B cell (primary cell): ENCODE results near the gene ENDOU. TPM values are rescaled to one million over a fixed set of nuclear protein-coding genes. Genes with fewer than 3 reads are reported as not detected.

ENCODE experiments used
- ATAC-seq: fragments of 200-7000 bp; cut with Tn5 transposase; one replicate; pipeline ENCODE4 v1.10.0; 2021; ENCODE audit warnings: low read depth, mild to moderate bottlenecking, moderate number of reproducible peaks, moderate library complexity
- CTCF ChIA-PET: fragments of 350-600 bp; sonication (Branson Sonifier 250); formaldehyde crosslinking; loops from one replicate; lab custom pipeline; 2021; ENCODE audit warnings: antibody characterized with exemption, inconsistent platforms; lab: Charles Lee
- POLR2A ChIA-PET: fragments of 350-600 bp; sonication (Branson Sonifier 250); formaldehyde crosslinking; loops from one replicate; lab custom pipeline; 2021; ENCODE audit warnings: antibody characterized with exemption; lab: Charles Lee
- DNase-seq: peaks from one replicate; pipeline ENCODE4 v3.0.0; 2013
- H2AFZ ChIP-seq: 2 replicates; pipeline ENCODE4 v1.6.1; 2012; ENCODE audit warnings: mild to moderate bottlenecking, low read depth, low read length; ENCODE audit not compliant: insufficient read depth, poor library complexity, severe bottlenecking
- H3K27ac ChIP-seq, 2 donors: 1 replicate in 1 of 2; 2 replicates in 1 of 2; pipeline ENCODE4 v1.5.1; 2012 to 2013; ENCODE audit warnings: low read length in 2 of 2, mild to moderate bottlenecking in 2 of 2, moderate library complexity in 1 of 2
- H3K27me3 ChIP-seq, 4 experiments: fragments of 200-600 bp in 1 of 4; sonication (generic) in 1 of 4; replicated peaks in 1 of 4; 1 replicate in 2 of 4; 2 replicates in 2 of 4; pipeline versions ENCODE4 v1.6.1 to v1.7.0; 2013 to 2016; ENCODE audit warnings: low read length in 3 of 4, mild to moderate bottlenecking in 2 of 4, mixed read lengths in 1 of 4, moderate library complexity in 1 of 4; ENCODE audit not compliant: insufficient read depth in 4 of 4, control insufficient read depth in 3 of 4; ENCODE audit errors: control extremely low read depth in 1 of 4
- H3K36me3 ChIP-seq, 2 experiments: replicated peaks in 1 of 2; 1 replicate in 1 of 2; 2 replicates in 1 of 2; pipeline versions ENCODE4 v1.6.1 to v1.7.1; 2013; ENCODE audit warnings: low read length in 1 of 2; ENCODE audit not compliant: insufficient read depth in 2 of 2, control insufficient read depth in 1 of 2; ENCODE audit errors: control extremely low read depth in 1 of 2, extremely low read depth in 1 of 2
- H3K4me1 ChIP-seq, 2 donors: fragments of 200-600 bp in 1 of 2; sonication (generic) in 1 of 2; 1 replicate in 1 of 2; 2 replicates in 1 of 2; pipeline versions ENCODE4 v1.5.1 to v1.6.1; 2013 to 2017; ENCODE audit warnings: low read length in 2 of 2; ENCODE audit not compliant: control insufficient read depth in 2 of 2, insufficient read depth in 2 of 2
- H3K4me2 ChIP-seq: replicated peaks from 2 replicates; pipeline ENCODE3; 2012; ENCODE audit warnings: mild to moderate bottlenecking, low read depth, low read length; ENCODE audit not compliant: poor library complexity, severe bottlenecking
- H3K4me3 ChIP-seq, 5 experiments: fragments of 200-600 bp in 1 of 5; sonication (generic) in 1 of 5; 1 replicate in 3 of 5; 2 replicates in 2 of 5; pipeline versions ENCODE4 v1.5.1 to v1.7.0; 2011 to 2016; ENCODE audit warnings: low read length in 4 of 5, mild to moderate bottlenecking in 4 of 5, low read depth in 2 of 5, control low read depth in 1 of 5, moderate library complexity in 1 of 5; ENCODE audit not compliant: insufficient read depth in 1 of 5; ENCODE audit errors: control extremely low read depth in 1 of 5, extremely low read depth in 1 of 5
- H3K79me2 ChIP-seq: fragments of 200-600 bp; sonication (generic); one replicate; pipeline ENCODE4 v1.6.0; 2016; ENCODE audit warnings: low read length; ENCODE audit not compliant: control insufficient read depth, insufficient read depth
- H3K9ac ChIP-seq: fragments of 200-600 bp; sonication (generic); 2 replicates; pipeline ENCODE4 v1.6.1; 2017; ENCODE audit warnings: mild to moderate bottlenecking, low read length, moderate library complexity
- H3K9me3 ChIP-seq, 3 donors: one replicate each; pipeline versions ENCODE4 v1.6.1 to v1.7.1; 2013; ENCODE audit warnings: low read length in 2 of 3; ENCODE audit not compliant: control insufficient read depth in 2 of 3, insufficient read depth in 1 of 3; ENCODE audit errors: control extremely low read depth in 1 of 3
- H4K20me1 ChIP-seq: 2 replicates; pipeline ENCODE4 v1.6.0; 2012; ENCODE audit warnings: mild to moderate bottlenecking, low read length; ENCODE audit not compliant: insufficient read depth, control insufficient read depth, poor library complexity, severe bottlenecking
- H3K27ac Mint-ChIP-seq: one replicate; pipeline ENCODE4 v1.8.0; 2021; ENCODE audit warnings: mixed read lengths
- H3K27me3 Mint-ChIP-seq: one replicate; pipeline ENCODE4 v1.8.0; 2021; ENCODE audit warnings: mixed read lengths
- H3K4me1 Mint-ChIP-seq: one replicate; pipeline ENCODE4 v1.8.0; 2021; ENCODE audit warnings: mixed read lengths
- H3K4me3 Mint-ChIP-seq: one replicate; pipeline ENCODE4 v1.8.0; 2021; ENCODE audit warnings: mixed read lengths
- H3K9me3 Mint-ChIP-seq: one replicate; pipeline ENCODE4 v1.8.0; 2022; ENCODE audit warnings: mixed read lengths; ENCODE audit not compliant: insufficient read depth
- CTCF ChIP-seq: fragments of 200-600 bp; IDR thresholded peaks from one replicate; pipeline ENCODE4 v1.8.0; 2022; ENCODE audit warnings: antibody characterized with exemption, mild to moderate bottlenecking
- EZH2 ChIP-seq: IDR thresholded peaks from 2 replicates; pipeline ENCODE4 v1.6.1; 2012; ENCODE audit warnings: borderline replicate concordance, low read depth, mild to moderate bottlenecking, moderate library complexity, low read length; ENCODE audit not compliant: insufficient read depth, poor library complexity, severe bottlenecking
- WGBS: methylation state at CpG from one replicate; pipeline ENCODE4 v1.1.5; 2013; ENCODE audit warnings: missing lambda C conversion rate; ENCODE audit not compliant: insufficient coverage; 5-methylcytosine and 5-hydroxymethylcytosine counted together
- intact Hi-C: fragments of 100-400 bp; cut with micrococcal nuclease; formaldehyde crosslinking; loops from one replicate; pipeline ENCODE4 v1.10.0; 2022
- polyA plus RNA-seq: library from polyadenylated mRNA; depleted of rRNA; stranded (reverse); fragments of >200 nt; gene quantifications from 2 replicates; pipeline ENCODE4 v1.2.3, GENCODE V29; 2012
- total RNA-seq, 2 donors: library from RNA; stranded (reverse); fragments of 120-200 nt in 1 of 2; gene quantifications; 1 replicate in 1 of 2; 2 replicates in 1 of 2; pipeline versions ENCODE4 v1.2.3 to v1.2.4, GENCODE V29; 2013 to 2022

ENDOU gene
- total and polyA plus RNA-seq, 2 donors (not counting 1 experiment from before 2014, with no cell fraction given), result 0.03 TPM; not detected in 1

- H3K4me1 Mint-ChIP-seq, result peaks cover 57% of the 10 kb centered on the region
Observed at GRCh38 chr12:47748899-47749298, 23.6 kb upstream of the ENDOU start.

GRCh38 chr12:47748507-47748828 is 23.2 kb upstream of the ENDOU start:
- no peaks in the 10 kb centered on the region for H3K36me3 ChIP-seq
- CTCF ChIA-PET, result interaction anchor here (1.9 to 15.0 kb wide), 4 partner anchors 9 to 90 kb away, joined by 11 to 515 read pairs (median 361); partner anchors contain the start of genes RAPGEF3, RPAP3 and SLC48A1
- WGBS, result 100% methylated on average over 1 of the region's 1 CpG
- H4K20me1 ChIP-seq, result no peaks in the 10 kb centered on the region
- H3K4me3 ChIP-seq, result no peak overlapping the region
- H3K79me2 ChIP-seq, result no peaks in the 10 kb centered on the region
- H3K27me3 Mint-ChIP-seq, result no peaks in the 10 kb centered on the region
- no peak overlapping the region for H3K9ac ChIP-seq
- peak overlapping the region; percentile 65 for H3K27ac Mint-ChIP-seq
- H3K4me3 Mint-ChIP-seq, result no peak overlapping the region
- H2AFZ ChIP-seq, result no peak overlapping the region
- H3K9me3 Mint-ChIP-seq, result no peaks in the 10 kb centered on the region
- H3K27ac ChIP-seq, result no peak overlapping the region
- DNase-seq (no peak), ATAC-seq (no peak)
- H3K4me2 ChIP-seq, result no peak overlapping the region
- TF ChIP-seq EZH2, result no peak
- H3K4me1 Mint-ChIP-seq, result peaks cover 53% of the 10 kb centered on the region
- peaks cover 22 to 40% of the 10 kb centered on the region in 2 donors for H3K4me1 ChIP-seq
- POLR2A ChIA-PET, result no interaction called here
- H3K27me3 ChIP-seq, result no peaks in the 10 kb centered on the region
- H3K9me3 ChIP-seq, result no peaks in the 10 kb centered on the region
- intact Hi-C loops, result no loop called here

More at GRCh38 chr12:47748899-47749298, 23.6 kb upstream of the ENDOU start:
- no peak overlapping the region for H3K4me3 ChIP-seq
- no peaks in the 10 kb centered on the region for H3K9me3 Mint-ChIP-seq
- intact Hi-C loops, result no loop called here
- no peaks in the 10 kb centered on the region for H3K79me2 ChIP-seq
- H3K27ac Mint-ChIP-seq, result peak overlapping the region; percentile 29
- no peaks in the 10 kb centered on the region for H3K27me3 ChIP-seq
- TF ChIP-seq CTCF, result no peak
- no peak for TF ChIP-seq EZH2
- H3K9me3 ChIP-seq, result no peaks in the 10 kb centered on the region
- H3K27me3 Mint-ChIP-seq, result no peaks in the 10 kb centered on the region
- WGBS, result 95% methylated on average over 3 of the region's 3 CpGs
- POLR2A ChIA-PET, result no interaction called here
- DNase-seq (no peak), ATAC-seq (no peak)
- no peak overlapping the region for H3K4me3 Mint-ChIP-seq
- H4K20me1 ChIP-seq, result no peaks in the 10 kb centered on the region
- H3K36me3 ChIP-seq, result no peaks in the 10 kb centered on the region
- H3K4me2 ChIP-seq, result no peak overlapping the region
- peaks cover 26 to 44% of the 10 kb centered on the region in 2 donors for H3K4me1 ChIP-seq
- H3K27ac ChIP-seq, result no peak overlapping the region
- no peak overlapping the region for H2AFZ ChIP-seq
- H3K9ac ChIP-seq, result no peak overlapping the region
- CTCF ChIA-PET, result interaction anchor here (11.7 to 15.0 kb wide), 2 partner anchors 8 to 21 kb away, joined by 452 to 515 read pairs; partner anchors contain the start of genes RAPGEF3 and SLC48A1
